ENCODE data around the gene SRRM4. TPM values are rescaled to one million over a fixed set of nuclear protein-coding genes. Genes with fewer than 3 reads are reported as not detected.

SRRM4 gene
- total RNA-seq, 4 donors from 2014 or later, result 0.10 to 0.27 TPM; not detected in 2

GRCh38 chr12:119149270-119149669, 167.9 kb downstream of the SRRM4 start:
- no peak for DNase-seq
- H3K27ac ChIP-seq, result no peak overlapping the region
- intact Hi-C loops (cut with DNase I), result no loop called here
- TF ChIP-seq POLR2A (IDR thresholded peaks at IDR 0.05), result no peak
- no peak for TF ChIP-seq CTCF (IDR thresholded peaks at IDR 0.05)
- WGBS, 2 donors, result 85 to 91% methylated on average over 7 of the region's 7 CpGs
- no peaks in the 10 kb centered on the region for H3K9me3 ChIP-seq
- no peaks in the 10 kb centered on the region for H3K36me3 ChIP-seq
- no peaks in the 10 kb centered on the region for H3K27me3 ChIP-seq
- H3K4me3 ChIP-seq (replicated peaks in 1 of 3), result no peak overlapping the region
- no peaks in the 10 kb centered on the region for H3K4me1 ChIP-seq

GRCh38 chr12:119151445-119152026, 170.2 kb downstream of the SRRM4 start:
- DNase-seq, result no peak
- Histone ChIP-seq H3K4me3 (replicated peaks in 1 of 3) (no peak overlapping the region), H3K4me1 (no peaks in the 10 kb centered on the region), H3K36me3 (no peaks in the 10 kb centered on the region), H3K9me3 (no peaks in the 10 kb centered on the region), H3K27ac (no peak overlapping the region), H3K27me3 (no peaks in the 10 kb centered on the region)
- TF ChIP-seq CTCF (IDR thresholded peaks at IDR 0.05), result no peak
- TF ChIP-seq POLR2A (IDR thresholded peaks at IDR 0.05), result no peak
- 73 to 100% methylated on average over 1 of the region's 1 CpG for WGBS, 2 donors
- intact Hi-C loops (cut with DNase I), result no loop called here

GRCh38 chr12:119153477-119154434, 172.4 kb downstream of the SRRM4 start:
- WGBS, 2 donors, result 47 to 60% methylated on average over 39 to 49 of the region's 49 CpGs
- H3K4me3 ChIP-seq (replicated peaks in 1 of 3), result no peak overlapping the region
- TF ChIP-seq POLR2A (IDR thresholded peaks at IDR 0.05) (no peak), CTCF (IDR thresholded peaks at IDR 0.05) (no peak)
- no peaks in the 10 kb centered on the region for H3K9me3 ChIP-seq
- DNase-seq, result peak; percentile 69 to 82
- peaks cover 4 to 10% of the 10 kb centered on the region in 2 donors for H3K4me1 ChIP-seq
- intact Hi-C loops (cut with DNase I), result no loop called here
- no peak overlapping the region for H3K27ac ChIP-seq
- no peaks in the 10 kb centered on the region for H3K36me3 ChIP-seq
- H3K27me3 ChIP-seq, result no peaks in the 10 kb centered on the region

GRCh38 chr12:119154435-119154818, 173.1 kb downstream of the SRRM4 start:
- intact Hi-C loops (cut with DNase I), result no loop called here
- TF ChIP-seq CTCF (IDR thresholded peaks at IDR 0.05) (no peak), POLR2A (IDR thresholded peaks at IDR 0.05) (no peak)
- Histone ChIP-seq H3K27ac (no peak overlapping the region), H3K4me3 (replicated peaks in 1 of 3) (no peak overlapping the region), H3K9me3 (no peaks in the 10 kb centered on the region), H3K27me3 (no peaks in the 10 kb centered on the region), H3K36me3 (no peaks in the 10 kb centered on the region), H3K4me1 (peaks cover 4 to 10% of the 10 kb centered on the region in 2 donors)
- DNase-seq, result no peak
- WGBS, 2 donors, result 66 to 83% methylated on average over 11 of the region's 11 CpGs

All from thyroid gland (tissue), 4 donors.